GM19468 (cell line): ENCODE results near the gene JUN.

Experiments
- ATAC-seq: cut with Tn5 transposase; IDR thresholded peaks from one replicate; pipeline ENCODE4 v1.9.1; 2021; ENCODE audit warnings: mild to moderate bottlenecking, moderate library complexity, moderate number of reproducible peaks; ENCODE audit not compliant: unreplicated experiment; ENCODE audit errors: extremely low read depth

Gene JUN

DNA sequence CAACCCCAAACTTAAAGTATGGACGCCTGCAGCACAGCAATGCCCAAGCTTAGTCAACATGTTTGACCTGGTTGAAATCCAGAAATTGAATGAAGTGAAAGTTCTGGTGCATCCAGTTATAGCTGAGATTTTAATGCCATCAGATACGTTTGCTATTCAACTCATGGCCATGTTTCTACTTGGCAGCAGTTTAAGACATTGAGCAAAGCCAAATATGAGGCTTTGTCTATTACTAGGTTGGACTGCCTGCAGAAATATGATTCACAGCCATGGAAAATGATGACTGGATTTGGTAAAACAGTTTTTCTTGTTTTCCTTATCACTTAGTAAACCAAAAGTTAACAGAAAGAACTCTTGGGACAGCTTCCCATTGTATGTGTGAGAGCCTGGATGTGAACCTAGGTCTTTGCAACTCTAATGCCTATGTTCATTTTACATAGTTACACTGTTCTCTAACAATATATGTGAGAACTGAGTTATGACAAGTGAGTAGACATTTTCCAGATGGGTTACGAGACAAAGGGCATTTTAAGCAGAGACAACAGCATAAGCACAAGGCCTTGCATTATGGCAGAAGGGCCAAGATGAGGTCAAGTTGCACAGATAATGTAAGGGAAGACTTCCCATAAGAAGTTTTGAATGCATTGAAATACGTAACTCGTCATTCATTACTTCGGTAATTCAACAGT lies 51.6 kb downstream of the JUN start:
- no peak for ATAC-seq
